CD4-positive, alpha-beta memory T cell (primary cell): Measurements from ENCODE around the gene POLR2E. TPM values are rescaled to one million over a fixed set of nuclear protein-coding genes. Genes with fewer than 3 reads are reported as not detected.

Experiments used
- CTCF ChIA-PET: fragments of 350-600 bp; sonication (Branson Sonifier 250); formaldehyde crosslinking; loops from one replicate; lab custom pipeline; 2021; ENCODE audit warnings: inconsistent platforms; ENCODE audit not compliant: partially characterized antibody; lab: Charles Lee
- POLR2A ChIA-PET: fragments of 350-600 bp; sonication (Branson Sonifier 250); formaldehyde crosslinking; loops from one replicate; lab custom pipeline; 2021; ENCODE audit not compliant: partially characterized antibody; lab: Charles Lee
- DNase-seq, 5 donors: peaks; one replicate each; pipeline versions ENCODE4 v3.0.0 to v3.0.0-alpha.2; 2020 to 2022; ENCODE audit warnings: mixed read lengths in 1 of 5
- H3K27ac ChIP-seq: one replicate; pipeline ENCODE4 v1.7.0; 2013; ENCODE audit warnings: low read depth, low read length
- H3K27me3 ChIP-seq: 2 replicates; pipeline ENCODE4 v1.7.0; 2013; ENCODE audit warnings: mild to moderate bottlenecking, low read length, moderate library complexity; ENCODE audit not compliant: insufficient read depth
- H3K36me3 ChIP-seq: 2 replicates; pipeline ENCODE4 v1.7.0; 2013; ENCODE audit warnings: mild to moderate bottlenecking, low read length, moderate library complexity; ENCODE audit not compliant: insufficient read depth
- H3K4me1 ChIP-seq: 2 replicates; pipeline ENCODE4 v1.7.0; 2013; ENCODE audit warnings: mild to moderate bottlenecking, low read length, moderate library complexity; ENCODE audit not compliant: insufficient read depth
- H3K4me3 ChIP-seq, 2 donors: one replicate each; pipeline ENCODE4 v1.7.0; 2013; ENCODE audit warnings: low read length in 2 of 2, mild to moderate bottlenecking in 1 of 2
- H3K9me3 ChIP-seq, 2 donors: one replicate each; pipeline ENCODE4 v1.7.0; 2013; ENCODE audit warnings: low read length in 2 of 2, control low read depth in 1 of 2; ENCODE audit not compliant: control insufficient read depth in 1 of 2
- H3K27ac Mint-ChIP-seq, 7 donors: one replicate each; pipeline ENCODE4 v1.8.0; 2020 to 2021; ENCODE audit warnings: mixed read lengths in 7 of 7, mild to moderate bottlenecking in 6 of 7, inconsistent platforms in 3 of 7, moderate library complexity in 3 of 7
- H3K27me3 Mint-ChIP-seq, 2 donors: one replicate each; pipeline ENCODE4 v1.8.0; 2020 to 2021; ENCODE audit warnings: mixed read lengths in 2 of 2
- H3K36me3 Mint-ChIP-seq, 2 donors: one replicate each; pipeline ENCODE4 v1.8.0; 2020 to 2021; ENCODE audit warnings: mixed read lengths in 2 of 2, inconsistent platforms in 1 of 2, mild to moderate bottlenecking in 1 of 2
- H3K4me1 Mint-ChIP-seq, 4 donors: one replicate each; pipeline ENCODE4 v1.8.0; 2020 to 2021; ENCODE audit warnings: mixed read lengths in 4 of 4, mild to moderate bottlenecking in 1 of 4
- H3K4me3 Mint-ChIP-seq, 8 donors: one replicate each; pipeline ENCODE4 v1.8.0; 2020 to 2021; ENCODE audit warnings: mixed read lengths in 8 of 8, mild to moderate bottlenecking in 7 of 8, moderate library complexity in 6 of 8, inconsistent platforms in 3 of 8
- H3K9me3 Mint-ChIP-seq, 8 donors: one replicate each; pipeline ENCODE4 v1.8.0; 2020 to 2021; ENCODE audit warnings: mixed read lengths in 8 of 8, mild to moderate bottlenecking in 5 of 8, inconsistent platforms in 3 of 8, moderate library complexity in 1 of 8
- intact Hi-C: fragments of 100-400 bp; cut with micrococcal nuclease; formaldehyde crosslinking; loops from one replicate; pipeline ENCODE4 v1.15.1; 2023
- polyA plus RNA-seq, 2 donors: library from polyadenylated mRNA; unstranded; fragments of 300-500 nt; fragmentation: Illumina TruSeq; gene quantifications; one replicate each; pipeline ENCODE4 v1.2.3, GENCODE V29; 2021
- total RNA-seq, 2 experiments: library from RNA; stranded (reverse); gene quantifications; one replicate each; pipeline ENCODE4 v1.2.3, GENCODE V29; 2021

POLR2E gene
- total and polyA plus RNA-seq, 4 experiments from 2014 or later: 76.0 to 197 (median 124) TPM

- peaks cover 27% of the 10 kb centered on the region for H3K36me3 ChIP-seq
- H3K27me3 ChIP-seq: no peaks in the 10 kb centered on the region
- H3K36me3 Mint-ChIP-seq: peaks cover 12 to 29% of the 10 kb centered on the region in 2 donors
- H3K27ac ChIP-seq: no peak overlapping the region
- no peaks in the 10 kb centered on the region for H3K27me3 Mint-ChIP-seq
- H3K4me1 ChIP-seq: peaks cover 59% of the 10 kb centered on the region
- H3K4me1 Mint-ChIP-seq: peaks cover 18 to 69% (median 41%) of the 10 kb centered on the region in 4 donors
- peak overlapping the region in 1 of 7 donors; percentile 87 for H3K27ac Mint-ChIP-seq
- no peak overlapping the region for H3K4me3 ChIP-seq
- no peak overlapping the region for H3K4me3 Mint-ChIP-seq
- POLR2A ChIA-PET: interaction anchor here (0.6 to 57.1 kb wide), 10 partner anchors 4 to 179 kb away, joined by 3 to 3893 read pairs (median 12); partner anchors contain the start of genes ABCA7, ARHGAP45, CIRBP and CNN2
- CTCF ChIA-PET: interaction anchor here (0.7 to 17.9 kb wide), 3 partner anchors 10 to 105 kb away, joined by 3 to 219 read pairs (median 3); partner anchors contain the start of genes ARHGAP45 and WDR18
- intact Hi-C loops: loop anchor here (10.0 kb wide), 1 partner anchor 165 kb away; the partner anchor contains the start of gene ARID3A
- H3K9me3 ChIP-seq: no peaks in the 10 kb centered on the region
- DNase-seq: no peak
- no peaks in the 10 kb centered on the region for H3K9me3 Mint-ChIP-seq
These were observed 5.3 kb downstream of the POLR2E start for GRCh38 chr19:1089891-1090290.

GRCh38 chr19:1089126-1089771, 5.9 kb downstream of the POLR2E start:
- CTCF ChIA-PET: interaction anchor here (0.7 to 17.9 kb wide), 5 partner anchors 10 to 155 kb away, joined by 3 to 219 read pairs (median 3); partner anchors contain the start of genes ARHGAP45 and WDR18
- H3K4me3 Mint-ChIP-seq: no peak overlapping the region
- Histone ChIP-seq H3K4me3 (no peak overlapping the region), H3K27me3 (no peaks in the 10 kb centered on the region), H3K4me1 (peaks cover 63% of the 10 kb centered on the region), H3K9me3 (no peaks in the 10 kb centered on the region), H3K36me3 (peaks cover 33% of the 10 kb centered on the region), H3K27ac (peak overlapping the region; percentile 74)
- H3K9me3 Mint-ChIP-seq: no peaks in the 10 kb centered on the region
- H3K27me3 Mint-ChIP-seq: no peaks in the 10 kb centered on the region
- DNase-seq: no peak
- H3K27ac Mint-ChIP-seq: peak overlapping the region in 3 of 7 donors; percentile 22 to 87 (median 48)
- intact Hi-C loops: no loop called here
- POLR2A ChIA-PET: interaction anchor here (0.5 to 57.1 kb wide), 17 partner anchors 3 to 196 kb away, joined by 3 to 3893 read pairs (median 6); partner anchors contain the start of genes ABCA7, ARHGAP45, CIRBP and CNN2
- peaks cover 17 to 32% of the 10 kb centered on the region in 2 donors for H3K36me3 Mint-ChIP-seq
- peaks cover 16 to 68% (median 39%) of the 10 kb centered on the region in 4 donors for H3K4me1 Mint-ChIP-seq

- intact Hi-C loops: loop anchor here (1.0 kb wide), 3 partner anchors 11 to 31 kb away; no protein-coding TSS in a partner anchor
- Mint-ChIP-seq H3K27me3 (no peaks in the 10 kb centered on the region), H3K4me3 (peak overlapping the region in 3 of 8 donors; percentile 5 to 82 (median 54)), H3K36me3 (peaks cover 20 to 39% of the 10 kb centered on the region in 2 donors), H3K9me3 (no peaks in the 10 kb centered on the region), H3K27ac (peak overlapping the region in 6 of 7 donors; percentile 27 to 95 (median 88)), H3K4me1 (peaks cover 15 to 68% (median 34%) of the 10 kb centered on the region in 4 donors)
- Histone ChIP-seq H3K36me3 (peaks cover 40% of the 10 kb centered on the region), H3K4me3 (no peak overlapping the region), H3K9me3 (no peaks in the 10 kb centered on the region), H3K27ac (peak overlapping the region; percentile 74), H3K4me1 (peaks cover 63% of the 10 kb centered on the region), H3K27me3 (no peaks in the 10 kb centered on the region)
- no peak for DNase-seq
- ChIA-PET CTCF (interaction anchor here (0.8 to 17.9 kb wide), 9 partner anchors 9 to 156 kb away, joined by 3 to 219 read pairs (median 5); partner anchors contain the start of gene ARHGAP45), POLR2A (interaction anchor here (0.5 to 57.1 kb wide), 21 partner anchors 3 to 195 kb away, joined by 3 to 3893 read pairs (median 5); partner anchors contain the start of genes ABCA7, ARHGAP45, CIRBP and CNN2)
These were observed 6.7 kb downstream of the POLR2E start for GRCh38 chr19:1088416-1089010.

GRCh38 chr19:1087813-1088415, 7.3 kb downstream of the POLR2E start:
- peak; percentile 59 to 78 (median 65) for DNase-seq
- H3K36me3 ChIP-seq: peaks cover 46% of the 10 kb centered on the region
- Mint-ChIP-seq H3K9me3 (no peaks in the 10 kb centered on the region), H3K27ac (peak overlapping the region; percentile 72 to 97 (median 93)), H3K36me3 (peaks cover 20 to 42% of the 10 kb centered on the region in 2 donors), H3K4me3 (peak overlapping the region in 5 of 8 donors; percentile 25 to 82 (median 69)), H3K4me1 (peaks cover 14 to 67% (median 32%) of the 10 kb centered on the region in 4 donors), H3K27me3 (no peaks in the 10 kb centered on the region)
- H3K27ac ChIP-seq: peak overlapping the region; percentile 74
- no peak overlapping the region for H3K4me3 ChIP-seq
- H3K27me3 ChIP-seq: no peaks in the 10 kb centered on the region
- H3K9me3 ChIP-seq: no peaks in the 10 kb centered on the region
- H3K4me1 ChIP-seq: peaks cover 64% of the 10 kb centered on the region
- intact Hi-C loops: loop anchor here (1.0 kb wide), 3 partner anchors 11 to 31 kb away; no protein-coding TSS in a partner anchor
- ChIA-PET CTCF (interaction anchor here (0.8 to 17.9 kb wide), 9 partner anchors 9 to 156 kb away, joined by 3 to 219 read pairs (median 5); partner anchors contain the start of gene ARHGAP45), POLR2A (interaction anchor here (0.7 to 57.1 kb wide), 19 partner anchors 2 to 187 kb away, joined by 3 to 3893 read pairs (median 5); partner anchors contain the start of genes ABCA7, ARHGAP45, CIRBP and CNN2)

GRCh38 chr19:1086613-1087012, 8.6 kb downstream of the POLR2E start:
- Histone ChIP-seq H3K36me3 (peaks cover 56% of the 10 kb centered on the region), H3K27me3 (no peaks in the 10 kb centered on the region), H3K27ac (peak overlapping the region; percentile 74), H3K4me1 (peaks cover 74% of the 10 kb centered on the region), H3K4me3 (no peak overlapping the region), H3K9me3 (no peaks in the 10 kb centered on the region)
- intact Hi-C loops: no loop called here
- POLR2A ChIA-PET: interaction anchor here (0.7 to 57.1 kb wide), 10 partner anchors 1 to 182 kb away, joined by 3 to 3893 read pairs (median 6); partner anchors contain the start of genes ABCA7, ARHGAP45, CIRBP and CNN2
- Mint-ChIP-seq H3K4me3 (peak overlapping the region in 1 of 8 donors; percentile 22), H3K27ac (peak overlapping the region in 5 of 7 donors; percentile 22 to 87 (median 80)), H3K36me3 (peaks cover 28 to 50% of the 10 kb centered on the region in 2 donors), H3K4me1 (peaks cover 18 to 68% (median 35%) of the 10 kb centered on the region in 4 donors), H3K9me3 (peaks cover 0 to 7% (median 0%) of the 10 kb centered on the region in 8 donors), H3K27me3 (no peaks in the 10 kb centered on the region)
- no peak for DNase-seq
- CTCF ChIA-PET: interaction anchor here (1.3 to 17.9 kb wide), 5 partner anchors 11 to 106 kb away, joined by 3 to 219 read pairs (median 23); partner anchors contain the start of gene ARHGAP45
